GM12878 (cell line): ENCODE data around the gene PIP5KL1. TPM values are rescaled to one million over a fixed set of nuclear protein-coding genes. Genes with fewer than 3 reads are reported as not detected.

Source experiments
- ATAC-seq: fragments of 200-7000 bp; cut with Tn5 transposase; 3 replicates; pipeline ENCODE4 v1.9.1; 2020; ENCODE audit warnings: mild to moderate bottlenecking, moderate library complexity
- BruUV-seq: library from RNA; stranded (reverse); fragments of 400-500 nt; replicated peaks from 2 replicates; lab custom pipeline; 2021; lab: Mats Ljungman, UMichigan
- CTCF ChIA-PET: fragments of 300-600 bp; sonication (Branson Sonifier 250); formaldehyde crosslinking; extraction: SDS; loops from one replicate; lab custom pipeline; 2021; ENCODE audit warnings: inconsistent platforms; lab: Yijun Ruan, JAX
- POLR2A ChIA-PET: fragments of 350-600 bp; formaldehyde crosslinking; extraction: SDS; loops from one replicate; lab custom pipeline; 2021; ENCODE audit warnings: inconsistent platforms; lab: Charles Lee
- RAD21 ChIA-PET: fragments of 300-600 bp; sonication (Branson Sonifier 250); formaldehyde crosslinking; loops from one replicate; lab custom pipeline; 2023; ENCODE audit warnings: antibody characterized with exemption; ENCODE audit not compliant: unreplicated experiment; lab: Charles Lee
- SMC1A ChIA-PET: fragments of 300-600 bp; sonication (Branson Sonifier 250); formaldehyde crosslinking; loops from one replicate; lab custom pipeline; 2023; ENCODE audit not compliant: unreplicated experiment, uncharacterized antibody; lab: Charles Lee
- DNase-seq: peaks from one replicate; pipeline ENCODE4 v3.0.0-alpha.2; 2011; ENCODE audit warnings: low read depth, low spot score
- FAIRE-seq: peaks from 3 replicates; lab custom pipeline; 2011; peaks lifted over from hg19 to GRCh38; lab: Jason Lieb, UNC
- H2AFZ ChIP-seq: 2 replicates; pipeline ENCODE4 v1.6.0; 2011; ENCODE audit warnings: low read depth, low read length, control low read depth; ENCODE audit not compliant: control insufficient read depth
- H3K27ac ChIP-seq: 2 replicates; pipeline ENCODE4 v1.5.1; 2011; ENCODE audit warnings: control low read depth; ENCODE audit not compliant: control insufficient read depth, insufficient read depth
- H3K27me3 ChIP-seq, 2 experiments: replicated peaks in 1 of 2; 2 replicates each; pipeline versions ENCODE4 v1.6.0 to v1.6.1; 2011; ENCODE audit warnings: low read length in 1 of 2; ENCODE audit not compliant: control insufficient read depth in 2 of 2, insufficient read depth in 2 of 2
- H3K36me3 ChIP-seq, 2 experiments: 2 replicates each; pipeline ENCODE4 v1.5.1; 2011; ENCODE audit warnings: low read length in 1 of 2; ENCODE audit not compliant: control insufficient read depth in 2 of 2, insufficient read depth in 2 of 2
- H3K4me1 ChIP-seq: 2 replicates; pipeline ENCODE4 v1.6.1; 2011; ENCODE audit warnings: mild to moderate bottlenecking, low read length, moderate library complexity, mixed read lengths; ENCODE audit not compliant: control insufficient read depth, insufficient read depth
- H3K4me2 ChIP-seq: 2 replicates; pipeline ENCODE4 v1.6.0; 2011; ENCODE audit warnings: control low read depth; ENCODE audit not compliant: control insufficient read depth, insufficient read depth
- H3K4me3 ChIP-seq: fragments of 200-600 bp; sonication (generic); 2 replicates; pipeline ENCODE4 v1.5.1; 2016
- H3K79me2 ChIP-seq: 2 replicates; pipeline ENCODE4 v1.6.0; 2011; ENCODE audit warnings: low read length; ENCODE audit not compliant: control insufficient read depth, insufficient read depth
- H3K9ac ChIP-seq: 2 replicates; pipeline ENCODE4 v1.8.0; 2011; ENCODE audit warnings: low read length, control low read depth, mixed read lengths; ENCODE audit not compliant: control insufficient read depth, insufficient read depth
- H3K9me3 ChIP-seq: replicated peaks from 3 replicates; pipeline ENCODE4 v1.5.1; 2011; ENCODE audit warnings: mild to moderate bottlenecking, low read length; ENCODE audit not compliant: control insufficient read depth, insufficient read depth
- H4K20me1 ChIP-seq: 2 replicates; pipeline ENCODE4 v1.6.0; 2011; ENCODE audit not compliant: control insufficient read depth, insufficient read depth
- IRF5 ChIP-seq: fragments of 450-650 bp; IDR thresholded peaks from 2 replicates; pipeline ENCODE4 v1.6.1; 2017; ENCODE audit warnings: borderline replicate concordance
- SPI1 ChIP-seq: IDR thresholded peaks from 2 replicates; pipeline ENCODE4 v1.6.1; 2011; ENCODE audit warnings: low read depth, mild to moderate bottlenecking, low read length, moderate library complexity, borderline replicate concordance; ENCODE audit not compliant: insufficient read depth
- WGBS: methylation state at CpG from one replicate; pipeline ENCODE4 v1.1.6; 2016; ENCODE audit warnings: low lambda C conversion rate; ENCODE audit not compliant: insufficient replicate concordance, insufficient coverage; ENCODE audit errors: missing lambda C conversion rate; 5-methylcytosine and 5-hydroxymethylcytosine counted together
- in situ Hi-C: fragments of 300-500 bp; cut with MboI; formaldehyde crosslinking; loops from 9 replicates; pipeline ENCODE4 v1.14.3; 2018; ENCODE audit warnings: mixed read lengths
- intact Hi-C: fragments of 100-400 bp; cut with micrococcal nuclease; formaldehyde crosslinking; loops from one replicate; pipeline ENCODE4 v1.14.2; 2022; ENCODE audit not compliant: unreplicated experiment
- polyA plus RNA-seq, 11 experiments: library from polyadenylated mRNA; depleted of rRNA in 4 of 11; unstranded in 6 of 11; stranded (reverse) in 5 of 11; fragments of >200 nt; fragmentation: Nextera tagmentation in 4 of 11; fragmentation: Illumina TruSeq in 1 of 11; extraction: Ambion mirVana in 4 of 11; extraction: Trizol in 1 of 11; gene quantifications; 1 replicate in 1 of 11; 2 replicates in 10 of 11; pipeline versions ENCODE4 v1.2.1 to v1.2.3, GENCODE V29; 2011 to 2016; ENCODE audit warnings: inconsistent platforms in 2 of 11, missing spikeins in 2 of 11, low read depth in 1 of 11
- total RNA-seq, 4 experiments: library from RNA; depleted of rRNA in 3 of 4; stranded (reverse); fragments of >200 nt in 3 of 4; fragmentation: Illumina TruSeq in 1 of 4; extraction: Trizol in 1 of 4; gene quantifications; 2 replicates each; pipeline versions ENCODE4 v1.2.1 to v1.2.3, GENCODE V29; 2013 to 2021

Gene PIP5KL1
- total and polyA plus RNA-seq, 10 of the 15 experiments (the other 5 are each of a cell fraction or from before 2014, with no cell fraction given): 0.04 to 0.67 (median 0.43) TPM; not detected in 2

- Histone ChIP-seq H3K9ac (peak overlapping the region; percentile 68), H3K4me3 (peak overlapping the region; percentile 93), H3K9me3 (no peaks in the 10 kb centered on the region), H3K36me3 (peaks cover 1 to 3% of the 10 kb centered on the region in 2 experiments; a peak in 2 of 4 replicates), H3K79me2 (peaks cover 63% of the 10 kb centered on the region), H3K4me1 (peaks cover 40% of the 10 kb centered on the region), H3K27ac (peak overlapping the region; percentile 62), H2AFZ (no peak overlapping the region), H3K27me3 (no peaks in the 10 kb centered on the region), H4K20me1 (peaks cover 10% of the 10 kb centered on the region), H3K4me2 (peak overlapping the region; percentile 91)
- intact Hi-C loops: no loop called here
- DNase-seq (no peak), FAIRE-seq (no peak), ATAC-seq (no peak)
- TF ChIP-seq IRF5 (no peak), SPI1 (peak; percentile 37; the same call in 1 of the 2 replicates)
- POLR2A ChIA-PET: interaction anchor here (1.6 kb wide), 1 partner anchor 56 kb away, joined by 4 read pairs; no protein-coding TSS in a partner anchor
- WGBS: 7% methylated on average over 7 of the region's 7 CpGs
- CTCF ChIA-PET: interaction anchor here (0.8 to 7.8 kb wide), 6 partner anchors 19 to 58 kb away, joined by 3 to 63 read pairs (median 6); no protein-coding TSS in a partner anchor
- no TSS peak for BruUV-seq
- in situ Hi-C loops: no loop called here
- SMC1A ChIA-PET: interaction anchor here (1.0 to 2.9 kb wide), 4 partner anchors 22 to 58 kb away, joined by 3 to 16 read pairs (median 8); no protein-coding TSS in a partner anchor
- RAD21 ChIA-PET: interaction anchor here (1.4 to 2.6 kb wide), 3 partner anchors 22 to 57 kb away, joined by 3 to 14 read pairs (median 12); no protein-coding TSS in a partner anchor
These were observed 46.7 kb upstream of the PIP5KL1 start for GRCh38 chr9:127977009-127977883.
